Stimulated activated CD4-positive, alpha-beta T cell treated with anti-CD3 and anti-CD28 coated beads, TNF-alpha, amount 100 ng/mL, for 1 hour (primary cell): ENCODE data around the gene CDRT15.
"Not testable (repeated sequence)": the region's sequence is repeated elsewhere in the genome, so short reads cannot be mapped to it uniquely, and the experiment has no call there.

Experiments used
- DNase-seq, 3 donors: peaks; one replicate each; pipeline ENCODE4 v3.0.0-alpha.2; 2020; ENCODE audit warnings: low read depth in 3 of 3, low spot score in 1 of 3

Gene CDRT15

DNA sequence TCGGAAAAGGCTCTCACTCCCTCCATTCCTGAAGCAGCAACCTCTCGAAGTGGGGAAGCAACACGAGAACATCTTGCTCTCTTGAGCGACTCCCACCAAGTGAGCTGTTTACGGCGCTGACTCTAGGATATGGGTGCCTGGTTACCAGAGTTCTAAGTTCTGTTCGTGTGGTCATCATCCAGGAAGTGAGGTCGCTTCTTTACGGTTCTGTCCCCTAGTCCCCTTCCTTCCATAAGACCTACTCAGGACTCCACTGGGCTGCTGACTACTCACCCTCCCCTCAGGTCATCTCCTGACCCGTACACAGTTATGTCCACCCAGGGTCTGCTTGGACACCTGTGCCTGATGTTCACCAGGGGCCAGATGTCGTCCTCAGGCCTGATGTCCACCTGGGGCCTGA is at the start of gene CDRT15:
Gene CDRT15, minus strand, starts transcription at position 101 of the 400 bp plus-strand sequence. Its CDS starts 29 bp downstream, at position 72.
- DNase-seq: not testable (repeated sequence)

DNA sequence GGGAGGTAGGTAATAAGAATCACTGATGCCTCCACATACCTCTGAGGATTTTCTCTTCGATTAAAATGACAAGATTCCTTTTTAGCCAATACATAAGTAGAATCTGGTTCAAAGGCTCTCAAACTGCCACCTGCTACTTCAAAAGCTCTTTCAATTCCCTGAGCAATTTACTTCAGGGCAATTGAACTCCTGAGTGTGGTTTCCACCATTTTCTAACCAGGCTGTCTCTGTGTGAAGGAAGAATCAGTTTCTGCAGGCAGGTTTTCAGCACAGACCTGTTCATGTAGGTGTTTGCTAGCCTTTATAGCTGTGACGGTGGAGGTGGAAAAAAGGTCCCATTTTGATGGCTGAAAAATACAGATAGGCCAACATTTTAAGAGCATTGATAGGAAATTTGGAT is 46.1 kb upstream of the CDRT15 start:
- no peak for DNase-seq

DNA sequence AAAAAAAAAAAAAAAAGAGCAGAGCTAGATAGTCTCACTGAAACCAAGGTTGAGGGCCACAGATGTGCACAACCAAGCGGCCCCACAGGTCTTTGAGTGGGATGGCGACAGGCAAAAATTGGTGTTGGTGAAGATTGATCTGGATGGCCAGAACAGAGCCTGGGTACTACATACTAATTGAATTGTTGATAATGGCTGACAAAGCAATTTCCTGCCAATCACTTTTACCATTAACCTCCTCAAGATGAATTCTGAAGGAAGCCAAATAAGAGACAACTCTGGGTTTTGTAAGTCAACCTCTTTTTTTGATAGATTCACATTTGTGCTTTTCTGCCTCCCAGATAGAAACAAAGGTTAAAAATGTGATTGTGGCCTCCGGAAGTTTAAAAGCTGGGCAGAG is 44.9 kb upstream of the CDRT15 start:
- DNase-seq: no peak

DNA sequence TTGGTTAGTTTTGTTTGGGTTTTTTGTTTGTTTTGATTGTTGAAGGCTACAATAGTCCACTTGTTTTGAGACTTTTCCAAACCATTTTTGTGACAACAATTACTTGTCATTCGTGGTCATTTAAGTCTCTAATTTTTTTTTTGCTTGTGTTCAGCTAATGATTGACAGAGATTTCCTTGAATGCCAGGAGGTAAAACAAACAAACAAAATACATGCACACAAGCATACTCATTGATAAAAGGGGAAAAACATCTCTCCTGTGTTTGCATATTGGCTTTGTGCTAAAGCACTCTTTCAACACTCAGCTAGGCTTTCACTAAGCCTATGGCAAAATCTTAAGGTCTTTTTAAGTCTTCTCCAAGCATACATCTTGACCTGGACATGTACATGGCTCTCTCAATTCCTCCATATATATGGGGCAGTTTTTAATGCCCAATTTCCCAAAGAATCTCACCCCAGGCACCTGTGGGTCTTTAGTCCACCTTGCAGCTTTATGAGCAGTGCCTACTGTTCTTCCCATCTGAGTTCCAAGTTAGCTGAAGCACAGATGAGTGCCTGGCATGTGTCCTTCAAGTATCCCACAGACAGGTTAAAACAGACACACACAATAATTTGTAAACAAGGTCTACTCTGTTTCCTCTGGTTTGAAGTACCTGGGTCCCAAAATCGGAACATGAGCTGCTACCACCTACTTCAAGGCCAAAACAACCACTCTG is 40.0 kb upstream of the CDRT15 start:
- no peak for DNase-seq

DNA sequence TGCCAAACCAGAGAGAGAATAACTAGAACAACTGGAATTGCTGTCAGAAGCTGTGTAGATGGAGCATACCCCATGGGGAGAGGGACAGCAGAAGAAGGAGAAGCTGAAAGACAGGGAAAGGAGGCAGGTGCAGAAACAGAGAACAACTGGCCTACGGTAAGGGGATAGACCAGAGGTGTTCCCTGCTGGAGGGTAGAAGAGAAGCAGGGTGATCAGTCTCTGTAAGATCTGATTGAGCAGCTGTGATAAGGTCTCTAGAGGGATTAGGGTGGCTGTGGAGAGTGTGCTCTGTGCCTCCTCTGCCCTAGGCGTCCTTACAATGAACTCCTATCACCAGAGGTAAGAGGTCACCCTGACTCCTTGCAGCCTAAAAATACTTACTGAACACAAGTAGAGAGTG is 33.8 kb upstream of the CDRT15 start:
- no peak for DNase-seq

DNA sequence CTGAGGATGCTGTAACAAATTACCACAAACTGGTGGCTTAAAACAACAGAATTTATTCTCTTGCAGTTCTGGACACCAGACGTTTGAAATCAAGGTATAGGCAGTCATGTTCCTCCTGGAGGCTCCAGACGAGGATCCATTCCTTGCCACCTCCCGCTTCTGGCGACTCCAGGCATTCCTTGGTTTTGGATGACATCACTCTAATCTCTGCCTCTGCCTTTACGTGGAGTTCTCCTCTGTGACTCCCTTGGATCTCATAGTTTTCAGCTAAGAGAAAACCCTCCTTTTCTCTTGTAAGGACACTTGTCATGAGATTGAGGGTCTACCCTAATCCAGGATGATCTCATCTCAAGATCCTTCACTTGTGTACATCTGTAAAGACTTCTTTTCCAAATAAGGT is 32.8 kb upstream of the CDRT15 start:
- no peak for DNase-seq

DNA sequence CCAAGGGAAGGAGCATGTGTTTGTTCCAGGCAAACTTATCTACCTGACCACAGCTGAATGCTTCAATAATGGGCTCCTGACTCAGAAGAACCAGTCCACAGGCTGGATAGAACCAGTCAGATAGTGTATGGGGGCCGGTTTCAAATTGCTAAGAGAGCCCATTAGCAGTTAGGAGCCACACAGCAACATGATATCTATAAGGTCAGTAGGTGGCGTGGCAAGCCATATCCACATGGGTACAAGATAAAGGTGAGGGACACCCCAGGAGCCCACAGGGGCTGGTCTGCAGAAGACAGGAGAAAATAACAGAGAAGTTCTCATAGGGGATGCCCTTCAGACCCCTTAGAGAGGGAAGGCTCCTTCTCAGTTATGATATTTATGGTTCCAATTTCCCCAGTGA is 31.6 kb upstream of the CDRT15 start:
- no peak for DNase-seq

DNA sequence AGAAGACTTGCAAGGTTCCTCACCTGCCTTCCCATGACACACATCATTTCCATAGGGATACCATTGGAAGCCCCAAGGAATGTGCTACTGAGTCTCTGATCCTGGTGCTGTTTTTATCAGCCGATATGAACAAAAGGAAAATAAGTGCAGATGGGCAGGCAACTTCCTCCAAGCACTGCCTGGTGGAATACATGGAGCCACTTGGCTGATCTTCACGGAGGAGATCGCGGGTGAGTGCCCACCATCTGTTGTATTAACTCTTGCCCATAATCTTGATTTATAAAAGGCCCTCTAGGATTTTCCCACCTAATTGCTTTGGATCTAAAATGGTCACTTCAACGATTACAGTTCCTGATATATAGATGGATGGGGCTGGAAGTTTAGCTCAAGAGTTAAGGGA is 24.7 kb upstream of the CDRT15 start:
- DNase-seq: no peak

DNA sequence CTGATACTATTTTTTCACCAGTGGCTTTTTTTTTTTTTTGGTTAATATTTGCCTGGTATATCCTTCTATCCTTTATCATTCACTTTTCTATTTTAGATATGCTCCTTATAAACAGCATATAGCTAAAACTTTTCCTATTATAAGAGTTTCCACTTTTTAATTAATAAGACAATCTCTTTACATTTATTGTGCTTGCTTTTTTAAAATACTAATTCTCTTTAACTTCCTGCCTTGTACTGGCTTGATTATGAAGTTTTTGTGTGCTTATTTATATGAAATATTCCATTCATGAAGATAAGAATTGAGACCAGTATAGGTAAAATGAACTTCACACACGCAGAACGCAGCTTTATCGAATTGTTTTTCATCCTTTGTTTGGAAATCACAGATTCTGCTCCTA is 9.0 kb upstream of the CDRT15 start:
- DNase-seq: no peak

DNA sequence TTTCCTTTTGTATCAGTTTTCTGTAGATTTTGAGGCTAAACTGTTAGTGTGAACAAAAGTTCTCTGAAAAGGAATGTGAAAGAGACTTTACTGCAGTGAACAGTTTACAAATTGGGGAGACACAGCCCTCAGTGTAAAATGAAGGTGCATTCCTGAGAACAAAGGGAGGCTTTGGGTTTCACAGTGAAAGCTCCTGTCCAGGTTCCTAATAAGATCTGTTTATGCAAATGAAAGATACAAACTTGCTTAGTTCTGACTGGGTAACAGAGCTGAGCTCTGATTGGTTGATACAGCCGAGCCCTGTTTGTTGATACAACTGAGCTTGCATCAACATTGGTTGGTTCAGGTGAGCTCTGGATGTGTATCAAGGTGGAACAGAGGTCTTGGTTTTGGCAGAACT is 8.3 kb upstream of the CDRT15 start:
- DNase-seq: no peak

DNA sequence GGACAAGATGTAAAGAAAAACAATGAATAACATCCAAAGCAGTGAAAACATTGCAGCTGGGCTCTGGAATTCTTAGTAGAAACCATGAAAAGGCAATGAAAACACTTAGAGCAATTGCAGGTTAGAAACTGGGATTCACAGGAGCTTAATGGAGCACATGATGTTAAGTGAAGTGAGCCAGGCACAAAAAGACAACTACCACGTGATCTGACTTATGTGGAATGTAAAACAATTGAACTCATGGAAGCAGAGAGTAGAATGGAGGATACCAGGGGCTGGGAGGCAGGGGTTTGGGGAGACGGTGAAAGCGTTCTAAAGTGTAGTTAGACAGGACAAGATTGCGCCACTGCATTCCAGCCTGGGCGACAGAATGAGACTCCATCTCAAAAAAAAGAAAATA is 2.6 kb upstream of the CDRT15 start:
- not testable (repeated sequence) for DNase-seq

DNA sequence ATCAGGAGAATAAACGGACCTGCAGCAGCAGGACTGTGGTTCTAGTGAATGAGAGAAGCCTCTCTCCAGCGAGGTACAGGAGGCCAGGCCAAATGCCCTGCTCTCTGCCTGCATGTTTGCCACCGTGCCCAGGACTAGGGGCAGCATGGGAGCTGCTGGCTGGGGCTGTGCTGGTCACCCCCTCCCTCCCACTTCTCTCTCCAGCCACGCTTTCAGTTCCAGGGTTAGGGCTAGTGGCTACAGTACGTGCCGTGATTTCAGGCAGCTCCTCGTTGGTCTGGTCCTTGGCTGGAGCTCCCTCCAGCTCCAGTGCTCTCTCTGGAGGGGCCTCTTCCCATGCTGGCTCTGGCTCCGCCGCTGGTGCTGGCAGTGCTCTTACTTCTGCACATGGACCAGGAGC is 630 bp downstream of the CDRT15 start:
- not testable (repeated sequence) for DNase-seq

DNA sequence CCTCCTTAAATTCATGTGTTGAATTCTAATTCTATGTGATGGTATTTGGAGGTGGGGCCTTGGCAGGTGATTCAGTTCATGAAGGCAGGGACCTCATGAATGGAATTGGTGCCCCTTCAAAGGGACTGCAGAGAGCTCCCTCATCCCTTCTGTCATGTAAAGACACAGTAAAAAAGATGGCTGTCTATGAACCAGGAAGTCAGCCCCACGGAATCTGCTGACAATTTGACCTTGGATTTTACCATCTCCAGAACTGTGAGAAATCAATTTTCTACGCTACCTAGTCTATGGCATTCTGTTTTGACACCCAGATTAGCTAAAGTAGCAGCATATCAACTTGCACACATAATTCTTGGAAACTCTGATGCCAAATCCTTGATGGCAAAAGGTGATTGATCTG is 1.6 kb downstream of the CDRT15 start:
- DNase-seq: not testable (repeated sequence)

DNA sequence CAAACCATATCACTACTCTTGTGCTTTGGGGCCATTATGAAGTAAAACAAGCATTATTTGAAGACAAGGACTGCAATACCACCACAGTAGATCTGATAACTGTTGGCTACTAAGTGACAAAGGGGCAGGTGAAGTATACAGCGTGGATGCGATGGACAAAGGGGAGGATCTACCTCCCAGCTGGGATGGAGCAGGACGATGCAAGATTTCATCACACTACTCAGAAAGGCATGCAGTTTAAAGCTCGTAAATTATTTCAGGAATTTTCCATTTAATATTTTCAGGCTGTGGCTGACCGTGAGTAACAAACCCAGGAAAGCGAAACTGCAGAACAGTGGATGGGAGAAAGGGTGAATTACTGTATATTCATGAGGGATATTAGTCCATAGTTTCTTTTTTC is 5.5 kb downstream of the CDRT15 start:
- not testable (repeated sequence) for DNase-seq

DNA sequence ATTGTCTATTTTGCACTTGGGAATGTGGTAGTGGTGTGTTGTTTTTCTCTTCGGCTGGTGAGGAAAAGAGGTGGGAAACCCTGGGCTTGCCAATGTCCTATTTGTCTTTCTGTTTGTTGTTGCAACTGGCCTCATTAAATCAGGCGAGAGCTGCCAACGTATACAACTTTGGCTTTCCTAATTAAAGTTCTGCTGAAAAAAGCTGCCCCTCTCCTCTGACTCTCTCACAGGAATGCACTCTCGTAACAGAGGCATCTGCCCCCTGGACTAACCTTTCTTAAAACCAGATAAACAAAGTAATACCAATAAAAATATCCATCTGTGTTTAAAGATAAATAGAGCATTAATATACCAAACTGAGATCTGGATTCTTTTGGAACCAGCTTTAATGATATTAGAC is 7.8 kb downstream of the CDRT15 start:
- DNase-seq: no peak

DNA sequence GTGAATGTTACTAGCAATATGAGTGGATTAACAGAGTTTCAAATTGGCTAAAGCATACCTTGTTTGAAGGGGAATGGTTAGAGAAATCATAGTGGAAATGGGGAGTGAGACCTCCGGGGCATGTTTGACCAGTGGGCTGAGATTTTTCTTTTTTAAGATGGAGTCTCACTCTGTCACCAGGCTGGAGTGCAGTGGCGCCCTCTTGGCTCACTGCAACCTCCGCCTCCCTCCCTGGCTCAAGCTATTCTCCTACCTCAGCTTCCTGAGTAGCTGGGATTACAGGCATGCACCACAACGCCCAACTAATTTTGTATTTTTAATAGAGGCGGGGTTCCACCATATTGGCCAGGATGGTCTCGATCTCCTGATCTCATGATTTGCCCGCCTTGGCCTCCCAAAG is 9.6 kb downstream of the CDRT15 start:
- no peak for DNase-seq

DNA sequence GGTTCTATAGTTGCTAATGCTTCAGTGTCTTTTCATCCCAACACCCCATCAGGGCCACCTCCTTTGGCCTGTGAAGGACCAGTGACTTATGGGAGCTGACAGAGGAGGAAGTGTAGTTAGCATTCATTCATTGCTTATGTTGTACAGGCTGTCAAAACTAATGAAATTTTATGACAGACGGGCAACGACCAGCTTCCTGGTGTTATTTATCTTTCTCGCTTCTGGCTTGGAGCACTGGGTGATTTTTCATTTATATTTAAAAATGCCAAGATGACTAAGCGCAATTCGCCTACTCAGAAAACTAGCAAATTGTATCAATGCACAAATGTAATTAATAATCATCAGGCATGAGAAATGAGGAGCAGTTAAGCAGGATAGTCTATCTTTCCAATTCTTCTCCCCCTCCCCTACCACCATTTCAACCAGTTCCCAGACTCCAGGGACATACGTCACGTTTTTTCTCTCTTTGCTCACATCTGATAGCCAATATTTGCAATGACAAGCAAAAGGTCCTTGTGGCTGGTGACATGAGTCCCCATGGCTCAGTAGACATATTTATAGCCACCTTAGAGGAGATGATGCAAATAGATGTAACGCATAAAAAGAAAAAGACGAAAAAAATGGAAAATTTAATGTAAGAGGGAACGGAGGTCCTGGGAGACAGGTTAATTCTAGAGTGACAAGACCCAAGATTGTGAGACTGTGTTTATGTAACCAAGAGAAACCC is 11.2 kb downstream of the CDRT15 start:
- DNase-seq: no peak

DNA sequence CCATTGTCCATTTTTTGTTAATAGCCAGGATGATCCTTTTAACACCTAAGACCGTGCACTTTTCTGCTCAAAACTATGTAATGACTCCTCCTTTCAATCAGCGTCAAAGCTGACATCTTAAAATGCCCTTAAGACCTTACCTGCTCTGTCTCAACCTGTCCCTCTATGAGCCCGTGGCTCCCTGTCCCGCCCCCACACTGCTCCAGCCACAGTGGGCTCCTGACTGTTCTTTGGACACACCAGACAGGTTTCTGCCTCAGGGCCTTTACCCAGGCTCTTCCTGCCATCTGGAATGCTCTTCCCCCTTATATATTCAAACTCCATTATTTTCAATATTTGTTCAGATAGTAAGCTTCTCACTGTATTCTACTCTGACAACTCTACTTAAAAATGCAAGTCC is 14.1 kb downstream of the CDRT15 start:
- no peak for DNase-seq

DNA sequence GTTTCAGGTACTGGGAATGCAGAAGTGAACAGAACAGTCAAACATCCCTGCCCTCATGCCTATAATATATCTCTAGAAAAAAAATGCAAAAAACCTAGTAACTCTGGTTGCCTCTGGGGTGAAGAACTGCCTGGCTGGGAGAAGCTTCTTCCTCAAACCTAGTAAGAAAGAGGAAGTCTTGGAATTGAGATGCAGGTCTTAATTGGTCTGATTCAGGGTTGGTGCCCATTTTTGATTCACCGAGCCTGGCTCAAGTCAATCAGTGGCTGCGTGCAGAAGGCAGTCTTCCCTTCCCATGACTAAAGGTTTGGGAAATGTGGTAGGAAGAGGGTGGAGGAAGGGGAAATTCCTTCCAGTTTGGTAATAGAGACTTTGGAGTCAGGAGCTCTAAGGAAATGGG is 22.4 kb downstream of the CDRT15 start:
- DNase-seq: no peak

DNA sequence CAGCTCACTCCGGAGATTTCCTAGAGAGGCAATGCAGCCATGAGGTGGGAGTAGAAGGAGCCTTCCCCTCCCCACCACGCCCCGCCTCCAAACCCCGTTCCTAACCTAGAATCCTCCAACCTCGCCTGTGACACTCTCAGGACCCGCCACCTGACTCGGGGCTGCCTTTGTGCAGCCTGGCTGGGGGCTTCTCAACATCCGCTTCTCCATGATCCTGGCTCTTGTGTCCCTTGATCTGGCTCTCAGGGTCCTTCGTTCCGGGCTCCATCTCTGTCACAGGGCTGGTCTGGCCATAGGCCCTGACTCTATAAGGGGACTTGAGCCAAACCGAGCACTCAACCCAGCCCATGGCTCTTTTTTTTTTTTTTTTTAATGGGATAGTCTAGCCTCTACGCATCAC is 24.3 kb downstream of the CDRT15 start:
- DNase-seq: no peak

DNA sequence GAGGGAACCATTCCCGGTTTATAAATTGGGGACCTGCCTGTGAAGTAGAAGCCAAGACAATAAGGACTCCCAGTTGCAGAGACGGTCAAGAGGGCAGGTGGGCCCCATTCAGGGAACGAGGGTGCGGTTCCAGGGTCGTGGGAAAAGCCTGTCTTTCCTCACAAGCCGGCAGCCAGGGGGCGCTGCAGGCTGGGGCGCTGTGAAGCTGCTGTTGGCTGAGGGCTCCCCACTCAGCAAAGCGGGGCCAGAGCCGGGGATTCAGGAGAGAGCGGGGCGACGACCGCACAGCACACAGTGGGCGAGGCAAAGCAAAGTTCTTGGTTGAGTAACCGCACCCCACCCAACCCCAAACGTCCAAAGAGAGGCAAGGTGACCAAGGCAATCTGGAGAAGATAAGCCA is 24.9 kb downstream of the CDRT15 start:
- peak in 1 of 3 donors; percentile 32 for DNase-seq

DNA sequence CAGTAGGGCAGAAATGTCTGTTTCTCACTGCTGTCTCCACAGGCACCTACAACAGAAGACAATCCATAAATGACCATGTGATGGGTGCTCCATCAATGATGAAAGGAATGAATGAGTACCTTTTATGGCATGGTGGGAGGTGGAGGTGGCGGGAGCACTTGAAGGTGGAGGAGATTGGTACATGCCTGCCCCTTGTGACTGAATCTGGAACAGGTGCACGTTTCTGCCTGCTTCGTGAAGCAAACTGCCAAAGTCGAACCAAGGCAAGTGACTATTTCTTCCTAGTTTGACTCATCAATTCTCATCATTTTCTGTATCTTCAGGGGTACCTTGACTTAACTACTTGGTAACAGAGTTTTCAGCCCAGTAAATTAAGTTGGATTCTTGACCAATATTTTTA is 25.4 kb downstream of the CDRT15 start:
- no peak for DNase-seq

DNA sequence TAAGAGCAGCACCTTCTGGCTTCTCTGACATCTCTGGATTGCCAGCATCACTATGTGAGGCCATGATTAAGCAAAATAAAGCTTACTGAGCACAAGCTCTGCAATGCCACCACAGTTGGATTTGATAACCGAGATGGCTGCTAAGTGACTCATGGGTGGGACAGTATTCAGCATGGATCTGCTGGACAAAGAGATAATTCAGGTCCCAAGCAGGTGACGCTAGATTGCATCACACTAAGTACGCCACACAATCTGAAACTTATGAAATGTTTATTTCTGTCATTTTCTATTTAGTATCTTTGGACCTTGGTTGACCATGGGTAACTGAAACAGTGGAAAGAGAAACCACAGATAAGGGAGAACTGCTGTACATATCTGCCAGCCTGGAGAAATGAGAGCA is 27.4 kb downstream of the CDRT15 start:
- no peak for DNase-seq
